NT2/D1 (cell line): ENCODE results near the gene FMNL2.

Source experiments
- DNase-seq: peaks from one replicate; pipeline ENCODE4 v3.0.0-alpha.2; 2011; ENCODE audit warnings: low read depth, low spot score
- H3K27me3 ChIP-seq: 2 replicates; pipeline ENCODE4 v1.6.0; 2011; ENCODE audit warnings: mild to moderate bottlenecking; ENCODE audit not compliant: insufficient read length, insufficient read depth
- H3K36me3 ChIP-seq: 2 replicates; pipeline ENCODE4 v1.6.1; 2011; ENCODE audit warnings: mild to moderate bottlenecking, low read length, mixed read lengths; ENCODE audit not compliant: insufficient read depth, insufficient read length
- H3K4me1 ChIP-seq: 2 replicates; pipeline ENCODE4 v1.5.1; 2011; ENCODE audit not compliant: insufficient read depth, insufficient read length
- H3K4me3 ChIP-seq: 2 replicates; pipeline ENCODE4 v1.5.1; 2011; ENCODE audit warnings: low read depth; ENCODE audit not compliant: insufficient read length
- H3K9ac ChIP-seq: 2 replicates; pipeline ENCODE4 v1.6.0; 2011; ENCODE audit warnings: low read depth; ENCODE audit not compliant: insufficient read length
- H3K9me3 ChIP-seq: 2 replicates; pipeline ENCODE4 v1.5.1; 2011; ENCODE audit warnings: mild to moderate bottlenecking, low read length; ENCODE audit not compliant: insufficient read depth
- SUZ12 ChIP-seq: IDR thresholded peaks from 2 replicates; pipeline ENCODE4 v1.6.1; 2011; ENCODE audit not compliant: insufficient read length, insufficient read depth; ENCODE audit errors: extremely low read depth
- YY1 ChIP-seq: IDR thresholded peaks from 2 replicates; pipeline ENCODE4 v1.6.1; 2011; ENCODE audit not compliant: insufficient read length, insufficient read depth
- ZNF274 ChIP-seq: IDR thresholded peaks from 2 replicates; pipeline ENCODE4 v1.6.1; 2011; ENCODE audit warnings: mild to moderate bottlenecking, low read depth, low read length

The FMNL2 gene

GRCh38 chr2:152477347-152478092 lies 142.5 kb downstream of the FMNL2 start:
- no peaks in the 10 kb centered on the region for H3K9me3 ChIP-seq
- H3K9ac ChIP-seq: no peak overlapping the region
- TF ChIP-seq YY1 (no peak), ZNF274 (no peak), SUZ12 (no peak)
- no peaks in the 10 kb centered on the region for H3K27me3 ChIP-seq
- no peak for DNase-seq
- no peaks in the 10 kb centered on the region for H3K4me1 ChIP-seq
- H3K4me3 ChIP-seq: no peak overlapping the region
- no peaks in the 10 kb centered on the region for H3K36me3 ChIP-seq

GRCh38 chr2:152479282-152479681 lies 144.3 kb downstream of the FMNL2 start:
- no peaks in the 10 kb centered on the region for H3K27me3 ChIP-seq
- H3K9me3 ChIP-seq: no peaks in the 10 kb centered on the region
- DNase-seq: no peak
- no peak for TF ChIP-seq YY1
- TF ChIP-seq ZNF274: no peak
- no peak for TF ChIP-seq SUZ12
- H3K4me3 ChIP-seq: no peak overlapping the region
- H3K9ac ChIP-seq: no peak overlapping the region
- no peaks in the 10 kb centered on the region for H3K36me3 ChIP-seq
- H3K4me1 ChIP-seq: no peaks in the 10 kb centered on the region

GRCh38 chr2:152480821-152481399 lies 145.9 kb downstream of the FMNL2 start:
- H3K36me3 ChIP-seq: no peaks in the 10 kb centered on the region
- DNase-seq: no peak
- TF ChIP-seq SUZ12: no peak
- no peaks in the 10 kb centered on the region for H3K27me3 ChIP-seq
- H3K4me1 ChIP-seq: no peaks in the 10 kb centered on the region
- H3K9ac ChIP-seq: no peak overlapping the region
- no peaks in the 10 kb centered on the region for H3K9me3 ChIP-seq
- H3K4me3 ChIP-seq: no peak overlapping the region

- Histone ChIP-seq H3K36me3 (no peaks in the 10 kb centered on the region), H3K9me3 (no peaks in the 10 kb centered on the region), H3K27me3 (no peaks in the 10 kb centered on the region), H3K9ac (no peak overlapping the region), H3K4me3 (no peak overlapping the region), H3K4me1 (no peaks in the 10 kb centered on the region)
- TF ChIP-seq ZNF274 (no peak), SUZ12 (no peak), YY1 (no peak)
- DNase-seq: no peak
These were observed 147.1 kb downstream of the FMNL2 start for GRCh38 chr2:152481881-152482583.

- Histone ChIP-seq H3K9me3 (no peaks in the 10 kb centered on the region), H3K36me3 (no peaks in the 10 kb centered on the region), H3K9ac (no peak overlapping the region), H3K4me1 (no peaks in the 10 kb centered on the region), H3K4me3 (no peak overlapping the region), H3K27me3 (no peaks in the 10 kb centered on the region)
- no peak for DNase-seq
- no peak for TF ChIP-seq ZNF274
- TF ChIP-seq YY1: no peak
- no peak for TF ChIP-seq SUZ12
These were observed 148.5 kb downstream of the FMNL2 start for GRCh38 chr2:152483276-152484063.

- no peaks in the 10 kb centered on the region for H3K36me3 ChIP-seq
- H3K27me3 ChIP-seq: no peaks in the 10 kb centered on the region
- no peaks in the 10 kb centered on the region for H3K9me3 ChIP-seq
- no peak overlapping the region for H3K9ac ChIP-seq
- H3K4me3 ChIP-seq: no peak overlapping the region
- no peak for TF ChIP-seq SUZ12
- TF ChIP-seq ZNF274: no peak
- no peak for TF ChIP-seq YY1
- no peaks in the 10 kb centered on the region for H3K4me1 ChIP-seq
- DNase-seq: no peak
These were observed 151.2 kb downstream of the FMNL2 start for GRCh38 chr2:152485954-152486736.
